Progenitor cell of endocrine pancreas (in vitro differentiated cells): ENCODE data around the gene CNNM1. TPM values are rescaled to one million over a fixed set of nuclear protein-coding genes. Genes with fewer than 3 reads are reported as not detected.
A peak's percentile ranks its signal among the peaks of the same experiment; 100 is the strongest.

Experiments used
- DNase-seq: peaks from one replicate; pipeline ENCODE4 v3.0.0; 2021; ENCODE audit warnings: low spot score; ENCODE audit not compliant: unreplicated experiment
- H3K27ac Mint-ChIP-seq: 2 replicates; pipeline ENCODE4 v1.8.0; 2021; ENCODE audit warnings: mild to moderate bottlenecking, moderate library complexity, mixed read lengths
- H3K27me3 Mint-ChIP-seq: 2 replicates; pipeline ENCODE4 v1.8.0; 2021; ENCODE audit warnings: mixed read lengths
- H3K36me3 Mint-ChIP-seq: 2 replicates; pipeline ENCODE4 v1.8.0; 2022; ENCODE audit warnings: mixed read lengths; ENCODE audit not compliant: insufficient read depth
- H3K4me1 Mint-ChIP-seq: 2 replicates; pipeline ENCODE4 v1.8.0; 2021; ENCODE audit warnings: low read depth, mixed read lengths
- H3K4me3 Mint-ChIP-seq: 2 replicates; pipeline ENCODE4 v1.8.0; 2021; ENCODE audit warnings: low read depth, mild to moderate bottlenecking, moderate library complexity, mixed read lengths
- H3K9me3 Mint-ChIP-seq: 2 replicates; pipeline ENCODE4 v1.8.0; 2021; ENCODE audit warnings: low read depth, mixed read lengths
- CTCF ChIP-seq: fragments of 200-600 bp; sonication (generic); IDR thresholded peaks from one replicate; pipeline ENCODE4 v1.5.0; 2021; ENCODE audit warnings: antibody characterized with exemption, mild to moderate bottlenecking; ENCODE audit not compliant: unreplicated experiment
- total RNA-seq: library from RNA; stranded (reverse); gene quantifications from 2 replicates; pipeline ENCODE4 v1.2.1, GENCODE V29; 2021

CNNM1 gene
- total RNA-seq, 1 donor from 2014 or later: 0.38 TPM

- H3K36me3 Mint-ChIP-seq: no peaks in the 10 kb centered on the region
Observed at GRCh38 chr10:99296605-99297004, 32.6 kb upstream of the CNNM1 start.

GRCh38 chr10:99297033-99297432 is 32.1 kb upstream of the CNNM1 start:
- H3K4me3 Mint-ChIP-seq: no peak overlapping the region
- H3K27ac Mint-ChIP-seq: no peak overlapping the region
- H3K36me3 Mint-ChIP-seq: no peaks in the 10 kb centered on the region
- H3K27me3 Mint-ChIP-seq: peaks cover 6% of the 10 kb centered on the region
- H3K4me1 Mint-ChIP-seq: no peaks in the 10 kb centered on the region
- TF ChIP-seq CTCF: peak; percentile 18
- no peaks in the 10 kb centered on the region for H3K9me3 Mint-ChIP-seq
- no peak for DNase-seq

More at GRCh38 chr10:99296605-99297004, 32.6 kb upstream of the CNNM1 start:
- TF ChIP-seq CTCF: no peak
- DNase-seq: no peak
- Mint-ChIP-seq H3K27ac (no peak overlapping the region), H3K4me3 (no peak overlapping the region), H3K27me3 (peaks cover 6% of the 10 kb centered on the region), H3K4me1 (no peaks in the 10 kb centered on the region), H3K9me3 (no peaks in the 10 kb centered on the region)

GRCh38 chr10:99303899-99304861 is 25.0 kb upstream of the CNNM1 start:
- H3K36me3 Mint-ChIP-seq: peaks cover 2% of the 10 kb centered on the region
- H3K9me3 Mint-ChIP-seq: peaks cover 7% of the 10 kb centered on the region
- no peak overlapping the region for H3K4me3 Mint-ChIP-seq
- no peak for DNase-seq
- H3K27me3 Mint-ChIP-seq: no peaks in the 10 kb centered on the region
- H3K27ac Mint-ChIP-seq: peak overlapping the region; percentile 51
- TF ChIP-seq CTCF: no peak
- peaks cover 5% of the 10 kb centered on the region for H3K4me1 Mint-ChIP-seq

GRCh38 chr10:99304862-99305229 is 24.3 kb upstream of the CNNM1 start:
- no peak for DNase-seq
- Mint-ChIP-seq H3K4me3 (no peak overlapping the region), H3K36me3 (peaks cover 2% of the 10 kb centered on the region), H3K27me3 (no peaks in the 10 kb centered on the region), H3K4me1 (peaks cover 5% of the 10 kb centered on the region), H3K27ac (no peak overlapping the region), H3K9me3 (peaks cover 8% of the 10 kb centered on the region)
- TF ChIP-seq CTCF: no peak

GRCh38 chr10:99312501-99312900 is 16.7 kb upstream of the CNNM1 start:
- no peak for TF ChIP-seq CTCF
- H3K4me1 Mint-ChIP-seq: no peaks in the 10 kb centered on the region
- peaks cover 8% of the 10 kb centered on the region for H3K9me3 Mint-ChIP-seq
- H3K27ac Mint-ChIP-seq: no peak overlapping the region
- no peak overlapping the region for H3K4me3 Mint-ChIP-seq
- H3K36me3 Mint-ChIP-seq: peaks cover 2% of the 10 kb centered on the region
- no peaks in the 10 kb centered on the region for H3K27me3 Mint-ChIP-seq
- no peak for DNase-seq
